Adrenal gland (tissue), 12 donors: ENCODE results near the gene AIF1. TPM values are rescaled to one million over a fixed set of nuclear protein-coding genes. Genes with fewer than 3 reads are reported as not detected.

Experiments used
- DNase-seq, 7 donors: peaks; one replicate each; pipeline ENCODE4 v3.0.0-alpha.2; 2019 to 2020
- H3K27ac ChIP-seq, 5 donors: fragments of 200-600 bp; sonication (generic) in 4 of 5; 1 replicate in 3 of 5; 2 replicates in 2 of 5; pipeline versions ENCODE4 v1.5.1 to v1.8.0; 2016 to 2020; ENCODE audit warnings: mild to moderate bottlenecking in 1 of 5
- H3K27me3 ChIP-seq: fragments of 200-600 bp; 2 replicates; pipeline ENCODE4 v1.8.0; 2021
- H3K36me3 ChIP-seq, 2 donors: fragments of 200-600 bp; replicated peaks in 1 of 2; 1 replicate in 1 of 2; 2 replicates in 1 of 2; pipeline versions ENCODE4 v1.5.1 to v1.8.0; 2018 to 2022
- H3K4me1 ChIP-seq, 2 donors: fragments of 200-600 bp; replicated peaks in 1 of 2; 1 replicate in 1 of 2; 2 replicates in 1 of 2; pipeline versions ENCODE4 v1.5.1 to v1.8.0; 2018 to 2021
- H3K4me3 ChIP-seq, 4 donors: fragments of 200-600 bp; sonication (generic) in 3 of 4; one replicate each; pipeline ENCODE4 v1.5.1; 2016 to 2018
- H3K9me3 ChIP-seq, 3 donors: fragments of 200-600 bp; sonication (generic) in 1 of 3; replicated peaks in 1 of 3; 1 replicate in 2 of 3; 2 replicates in 1 of 3; pipeline versions ENCODE4 v1.5.1 to v1.8.0; 2016 to 2021
- CTCF ChIP-seq, 6 experiments: fragments of 450-650 bp in 4 of 6; fragments of 200-600 bp in 2 of 6; sonication (generic) in 1 of 6; IDR thresholded peaks; 1 replicate in 5 of 6; 2 replicates in 1 of 6; pipeline versions ENCODE4 v1.5.1 to v1.8.0; 2016 to 2021; ENCODE audit warnings: antibody characterized with exemption in 6 of 6, mild to moderate bottlenecking in 2 of 6, moderate library complexity in 1 of 6
- POLR2A ChIP-seq, 2 donors: fragments of 450-650 bp; IDR thresholded peaks; one replicate each; pipeline ENCODE4 v1.6.1; 2017; ENCODE audit warnings: antibody characterized with exemption in 2 of 2, mild to moderate bottlenecking in 2 of 2, moderate library complexity in 1 of 2
- WGBS, 4 donors: extraction: QIAGEN DNeasy Blood & Tissue Kit in 2 of 4; methylation state at CpG; one replicate each; pipeline versions ENCODE4 v1.1.5 to v1.1.7; 2013 to 2017; 5-methylcytosine and 5-hydroxymethylcytosine counted together
- intact Hi-C, 2 donors: fragments of 100-400 bp; cut with DNase I; formaldehyde crosslinking; loops; one replicate each; pipeline versions ENCODE4 v1.14.1 to v1.15.0; 2022 to 2023
- polyA plus RNA-seq, 3 donors: library from polyadenylated mRNA; stranded (reverse); fragments of 200-250 nt in 2 of 3; fragments of 350-450 nt in 1 of 3; fragmentation: Illumina TruSeq in 1 of 3; extraction: RNeasy Lipid Tissue Mini Kit (QIAGEN cat#74804) in 1 of 3; gene quantifications; one replicate each; pipeline ENCODE4 v1.2.3, GENCODE V29; 2013 to 2014
- total RNA-seq, 9 donors: library from RNA; depleted of rRNA in 4 of 9; stranded (reverse); fragments of >200 nt in 4 of 9; fragments of 120-200 nt in 1 of 9; fragmentation: NEBNext Ultra II Directional in 1 of 9; extraction: Animal tissue kit (Norgen Biotek cat#: 25700) in 1 of 9; gene quantifications; one replicate each; pipeline versions ENCODE4 v1.1.0 to v1.2.4, GENCODE V29; 2013 to 2023
- donor health status: healthy with polysubstance abuse.
- donor health status: Bipolar disorder and iron deficiency.
- donor health status: DM: yes; HTN: yes; CAD: no.
- donor health status: DM: no; HTN: no; CAD: no.
- donor health status: DM: no; HTN: no; CAD: no.
- donor health status: DM: yes; HTN: yes; CAD: no.

Gene AIF1
- total and polyA plus RNA-seq, 12 donors: 15.3 to 104 (median 66.3) TPM

DNA sequence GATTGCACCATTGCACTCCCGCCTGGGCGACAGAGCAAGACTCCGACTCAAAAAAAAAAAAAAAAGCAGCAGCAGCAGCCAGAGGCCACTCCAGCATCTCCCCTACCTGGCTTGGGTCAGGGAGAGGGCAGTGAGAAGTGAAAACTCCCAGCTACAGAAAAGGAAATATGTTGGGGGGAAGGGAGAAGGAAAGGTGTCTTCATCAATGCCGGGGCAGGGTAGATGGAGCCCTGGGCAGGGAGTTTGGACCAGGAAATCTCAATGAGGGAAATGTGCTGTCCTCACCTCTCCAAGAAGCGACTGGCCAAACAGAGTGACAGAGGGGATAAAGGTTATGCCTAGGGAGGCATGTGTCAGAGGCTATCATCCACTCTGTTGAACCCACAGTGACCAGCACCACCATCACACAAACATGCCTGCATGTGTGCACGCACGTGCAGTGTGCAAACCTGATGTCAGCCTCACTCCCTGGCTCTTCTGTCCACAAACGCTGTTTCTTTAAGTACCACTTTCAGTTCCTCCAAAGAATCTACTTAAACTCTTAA lies 887 bp upstream of the AIF1 start:
- no peaks in the 10 kb centered on the region for H3K36me3 ChIP-seq
- no peak for TF ChIP-seq CTCF (IDR thresholded peaks at IDR 0.05)
- TF ChIP-seq POLR2A (IDR thresholded peaks at IDR 0.05): no peak
- no peaks in the 10 kb centered on the region for H3K9me3 ChIP-seq
- no peak for DNase-seq
- H3K27me3 ChIP-seq: no peaks in the 10 kb centered on the region
- H3K27ac ChIP-seq: peak overlapping the region in 1 of 5 donors; percentile 67
- intact Hi-C loops: no loop called here
- H3K4me3 ChIP-seq: no peak overlapping the region
- WGBS, 4 donors: 72 to 80% (median 73%) methylated on average over 8 of the region's 8 CpGs
- peaks cover 0 to under 1% of the 10 kb centered on the region in 2 donors for H3K4me1 ChIP-seq

GRCh38 chr6:31615748-31616147 lies 714 bp downstream of the AIF1 start:
- Histone ChIP-seq H3K27me3 (no peaks in the 10 kb centered on the region), H3K36me3 (no peaks in the 10 kb centered on the region), H3K4me3 (peak overlapping the region in 1 of 4 donors; percentile 32), H3K4me1 (peaks cover 0 to 5% of the 10 kb centered on the region in 2 donors), H3K9me3 (no peaks in the 10 kb centered on the region), H3K27ac (peak overlapping the region in 2 of 5 donors; percentile 41 to 72)
- no peak for TF ChIP-seq CTCF (IDR thresholded peaks at IDR 0.05)
- no peak for TF ChIP-seq POLR2A (IDR thresholded peaks at IDR 0.05)
- intact Hi-C loops: no loop called here
- WGBS, 4 donors: 55 to 68% (median 60%) methylated on average over 6 to 7 of the region's 7 CpGs
- DNase-seq: no peak

DNA sequence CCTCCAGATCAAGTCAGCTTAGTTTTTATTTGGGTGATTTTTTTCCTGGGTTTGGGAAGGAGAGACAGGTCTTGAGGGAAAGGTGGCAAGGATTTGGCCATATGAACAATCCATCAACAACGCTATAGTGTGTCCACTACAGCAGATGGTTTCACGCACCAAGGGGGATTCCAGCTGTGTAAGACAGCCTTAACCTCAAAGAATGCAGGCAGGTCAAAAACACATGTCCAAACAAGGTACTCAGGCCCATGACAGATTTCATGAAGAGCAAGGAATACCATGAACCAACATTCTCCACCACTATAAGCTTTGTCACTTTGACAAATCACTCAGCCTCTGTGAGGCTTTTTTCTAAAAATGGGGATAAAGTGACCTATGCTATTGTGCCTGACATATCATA lies 2.0 kb downstream of the AIF1 start:
- Histone ChIP-seq H3K9me3 (no peaks in the 10 kb centered on the region), H3K27me3 (no peaks in the 10 kb centered on the region), H3K4me3 (no peak overlapping the region), H3K27ac (no peak overlapping the region), H3K4me1 (peaks cover 7 to 13% of the 10 kb centered on the region in 2 donors), H3K36me3 (no peaks in the 10 kb centered on the region)
- DNase-seq: no peak
- 85 to 97% (median 90%) methylated on average over 2 of the region's 2 CpGs for WGBS, 4 donors
- intact Hi-C loops: no loop called here
- TF ChIP-seq CTCF (IDR thresholded peaks at IDR 0.05): no peak
- TF ChIP-seq POLR2A (IDR thresholded peaks at IDR 0.05): no peak

- H3K4me3 ChIP-seq: peak overlapping the region in 2 of 4 donors; percentile 14 to 72
- H3K36me3 ChIP-seq: peaks cover 0 to 22% of the 10 kb centered on the region in 2 donors
- H3K9me3 ChIP-seq: no peaks in the 10 kb centered on the region
- peak; percentile 97 to 99 (median 98) for DNase-seq
- WGBS, 4 donors: 0 to 1% (median 1%) methylated on average over 47 to 50 of the region's 50 CpGs
- intact Hi-C loops: no loop called here
- no peaks in the 10 kb centered on the region for H3K27me3 ChIP-seq
- H3K27ac ChIP-seq: peak overlapping the region; percentile 92 to 99 (median 97)
- no peak for TF ChIP-seq CTCF (IDR thresholded peaks at IDR 0.05)
- peak in 1 of 2 donors; percentile 79 for TF ChIP-seq POLR2A (IDR thresholded peaks at IDR 0.05)
- peaks cover 14 to 17% of the 10 kb centered on the region in 2 donors for H3K4me1 ChIP-seq
These were observed 5.0 kb downstream of the AIF1 start for GRCh38 chr6:31619805-31620585.
